Glutamatergic neuron (in vitro differentiated cells): ENCODE results near the gene MAL. TPM values are rescaled to one million over a fixed set of nuclear protein-coding genes. Genes with fewer than 3 reads are reported as not detected.

Experiments
- DNase-seq: peaks from one replicate; pipeline ENCODE4 v3.0.0; 2022
- H3K27ac Mint-ChIP-seq: one replicate; pipeline ENCODE4 v1.8.0; 2020; ENCODE audit warnings: mild to moderate bottlenecking, mixed read lengths, inconsistent platforms; ENCODE audit not compliant: unreplicated experiment
- H3K27me3 Mint-ChIP-seq: one replicate; pipeline ENCODE4 v1.8.0; 2020; ENCODE audit warnings: mild to moderate bottlenecking, moderate library complexity, mixed read lengths, inconsistent platforms; ENCODE audit not compliant: unreplicated experiment
- H3K36me3 Mint-ChIP-seq: one replicate; pipeline ENCODE4 v1.8.0; 2020; ENCODE audit warnings: mild to moderate bottlenecking, mixed read lengths, inconsistent platforms; ENCODE audit not compliant: unreplicated experiment
- H3K4me1 Mint-ChIP-seq: one replicate; pipeline ENCODE4 v1.8.0; 2020; ENCODE audit warnings: mild to moderate bottlenecking, low read depth, mixed read lengths, inconsistent platforms; ENCODE audit not compliant: unreplicated experiment
- H3K4me3 Mint-ChIP-seq: one replicate; pipeline ENCODE4 v1.8.0; 2020; ENCODE audit warnings: mild to moderate bottlenecking, mixed read lengths, inconsistent platforms; ENCODE audit not compliant: unreplicated experiment
- H3K9me3 Mint-ChIP-seq: one replicate; pipeline ENCODE4 v1.8.0; 2020; ENCODE audit warnings: mild to moderate bottlenecking, moderate library complexity, mixed read lengths, inconsistent platforms; ENCODE audit not compliant: unreplicated experiment
- total RNA-seq: library from RNA; stranded (reverse); fragmentation: NEBNext Ultra II Directional; extraction: Animal tissue kit (Norgen Biotek cat#: 25700); gene quantifications from one replicate; pipeline ENCODE4 v1.2.1, GENCODE V29; 2021; ENCODE audit not compliant: unreplicated experiment
- TF ChIP-seq, protein P1 (sequence below): fragments of 200-600 bp; sonication (generic); IDR thresholded peaks from one replicate; pipeline ENCODE4 v1.5.0; 2021; ENCODE audit not compliant: partially characterized antibody, unreplicated experiment

The MAL gene
- total RNA-seq, 1 donor from 2014 or later = 9.0 TPM

DNA sequence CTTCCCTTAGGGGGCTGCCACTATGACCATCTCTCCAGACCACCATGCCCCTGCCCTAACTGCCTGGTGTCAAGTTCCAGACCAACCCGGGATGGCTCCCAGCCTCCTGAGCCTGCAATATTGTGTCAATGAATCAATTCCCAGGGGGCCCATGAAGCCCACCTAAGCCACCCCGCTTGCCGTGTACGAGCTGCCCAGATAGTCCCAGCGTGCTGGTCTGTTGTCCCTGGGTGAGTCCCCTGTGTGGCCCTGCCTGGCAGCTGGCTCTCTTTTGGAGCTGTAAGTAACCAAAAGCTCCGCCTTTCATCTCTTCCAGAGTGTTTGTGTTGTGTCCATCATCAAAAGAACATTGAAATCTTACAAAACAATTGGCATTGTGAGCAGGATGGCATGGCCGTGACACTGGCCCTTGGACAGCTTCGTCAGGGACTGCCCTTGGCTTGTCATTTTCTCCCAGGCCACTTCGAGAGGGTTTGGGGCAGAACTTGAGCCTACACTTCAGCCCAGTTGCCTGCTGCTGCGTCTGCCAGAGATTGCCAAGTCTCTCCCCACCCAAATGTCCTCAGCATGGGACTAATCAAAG is 11.3 kb upstream of the MAL start:
- TF ChIP-seq, protein P1, sequence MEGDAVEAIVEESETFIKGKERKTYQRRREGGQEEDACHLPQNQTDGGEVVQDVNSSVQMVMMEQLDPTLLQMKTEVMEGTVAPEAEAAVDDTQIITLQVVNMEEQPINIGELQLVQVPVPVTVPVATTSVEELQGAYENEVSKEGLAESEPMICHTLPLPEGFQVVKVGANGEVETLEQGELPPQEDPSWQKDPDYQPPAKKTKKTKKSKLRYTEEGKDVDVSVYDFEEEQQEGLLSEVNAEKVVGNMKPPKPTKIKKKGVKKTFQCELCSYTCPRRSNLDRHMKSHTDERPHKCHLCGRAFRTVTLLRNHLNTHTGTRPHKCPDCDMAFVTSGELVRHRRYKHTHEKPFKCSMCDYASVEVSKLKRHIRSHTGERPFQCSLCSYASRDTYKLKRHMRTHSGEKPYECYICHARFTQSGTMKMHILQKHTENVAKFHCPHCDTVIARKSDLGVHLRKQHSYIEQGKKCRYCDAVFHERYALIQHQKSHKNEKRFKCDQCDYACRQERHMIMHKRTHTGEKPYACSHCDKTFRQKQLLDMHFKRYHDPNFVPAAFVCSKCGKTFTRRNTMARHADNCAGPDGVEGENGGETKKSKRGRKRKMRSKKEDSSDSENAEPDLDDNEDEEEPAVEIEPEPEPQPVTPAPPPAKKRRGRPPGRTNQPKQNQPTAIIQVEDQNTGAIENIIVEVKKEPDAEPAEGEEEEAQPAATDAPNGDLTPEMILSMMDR = no peak
- Mint-ChIP-seq H3K27me3 (peaks cover 8% of the 10 kb centered on the region), H3K27ac (no peak overlapping the region), H3K4me3 (no peak overlapping the region), H3K36me3 (peaks cover 4% of the 10 kb centered on the region), H3K9me3 (peaks cover 2% of the 10 kb centered on the region), H3K4me1 (peaks cover 1% of the 10 kb centered on the region)
- DNase-seq = no peak

DNA sequence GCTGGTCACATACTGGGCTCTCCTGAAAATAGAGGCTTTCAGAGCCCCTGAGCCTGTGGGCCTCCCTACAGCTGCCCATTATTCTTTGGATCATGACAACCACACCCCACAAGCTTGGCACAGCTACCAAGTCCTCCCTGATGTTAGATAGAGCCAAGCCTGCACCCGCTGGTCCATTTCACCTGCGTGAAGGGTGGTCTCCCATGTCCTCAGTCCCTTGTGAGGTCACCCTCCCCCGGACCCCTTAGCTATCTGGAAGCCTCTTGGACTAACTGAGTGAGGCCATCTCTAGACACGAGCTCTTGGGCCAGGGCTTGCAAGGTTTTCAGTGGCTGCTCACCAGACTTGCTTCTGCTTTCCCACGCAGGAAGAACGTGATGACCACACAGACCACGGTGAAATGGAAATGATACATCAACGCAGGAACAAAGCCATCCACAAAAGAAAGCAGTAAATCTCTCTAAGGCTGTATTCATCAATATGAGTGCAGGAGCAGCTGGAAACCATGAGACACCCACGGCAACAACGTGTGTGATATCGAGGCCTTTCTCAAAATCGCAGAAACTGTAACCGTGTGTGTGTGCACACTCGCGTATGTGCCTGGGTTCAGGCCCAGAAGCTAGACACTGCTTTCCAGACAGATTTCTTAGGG is 10.1 kb upstream of the MAL start:
- Mint-ChIP-seq H3K27me3 (peaks cover 8% of the 10 kb centered on the region), H3K4me1 (no peaks in the 10 kb centered on the region), H3K9me3 (peaks cover 2% of the 10 kb centered on the region), H3K27ac (no peak overlapping the region), H3K4me3 (no peak overlapping the region), H3K36me3 (peaks cover 4% of the 10 kb centered on the region)
- TF ChIP-seq, protein P1 = no peak
- no peak for DNase-seq

DNA sequence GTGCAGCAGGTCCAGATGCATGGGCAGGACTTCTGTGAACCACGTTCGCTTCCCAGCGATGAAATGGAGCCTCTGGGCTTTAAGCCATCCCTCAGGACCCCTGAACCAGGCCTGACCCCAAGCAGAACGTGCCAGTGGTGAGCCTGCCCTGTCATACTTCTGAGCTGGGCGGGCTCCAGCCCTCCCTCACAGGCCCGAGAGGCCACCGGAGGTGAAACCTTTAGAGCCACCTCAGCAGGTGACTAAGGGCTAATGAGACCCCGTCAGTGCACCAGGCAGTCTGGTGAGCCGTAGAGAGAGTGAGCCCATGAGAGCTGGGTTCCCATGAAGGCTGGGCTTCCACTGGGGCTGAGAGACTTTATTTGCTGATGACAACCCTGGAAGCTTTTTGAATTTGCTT is 8.9 kb upstream of the MAL start:
- Mint-ChIP-seq H3K36me3 (peaks cover 4% of the 10 kb centered on the region), H3K27ac (no peak overlapping the region), H3K4me1 (no peaks in the 10 kb centered on the region), H3K4me3 (no peak overlapping the region), H3K27me3 (peaks cover 9% of the 10 kb centered on the region), H3K9me3 (peaks cover 2% of the 10 kb centered on the region)
- no peak for DNase-seq
- TF ChIP-seq, protein P1 = no peak

- H3K9me3 Mint-ChIP-seq = peaks cover 2% of the 10 kb centered on the region
- H3K27me3 Mint-ChIP-seq = peaks cover 9% of the 10 kb centered on the region
- peaks cover 4% of the 10 kb centered on the region for H3K36me3 Mint-ChIP-seq
- H3K4me1 Mint-ChIP-seq = no peaks in the 10 kb centered on the region
- DNase-seq = no peak
- no peak overlapping the region for H3K4me3 Mint-ChIP-seq
- TF ChIP-seq, protein P1 = no peak
- H3K27ac Mint-ChIP-seq = no peak overlapping the region
Measured at GRCh38 chr2:95017071-95017501, 8.4 kb upstream of the MAL start.

DNA sequence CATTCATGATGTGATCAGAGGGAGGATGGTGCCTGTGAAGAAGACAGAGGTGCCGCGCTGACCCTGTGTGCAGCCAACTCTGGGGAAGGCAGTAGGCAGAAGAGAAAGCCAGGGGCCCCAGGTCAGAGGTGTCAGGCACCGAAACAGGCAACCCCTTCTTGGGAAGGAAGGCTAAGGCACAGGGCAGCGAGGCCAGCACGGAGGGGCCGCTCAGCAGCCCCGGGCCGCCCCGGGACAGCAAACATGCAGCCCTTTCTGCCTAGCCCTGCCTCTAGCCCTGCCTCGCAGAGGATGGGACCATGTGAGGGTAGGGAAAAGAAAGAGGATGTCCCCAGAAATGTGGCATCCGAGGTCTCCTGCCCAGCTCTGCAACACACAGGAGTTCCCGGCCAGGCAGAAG is 7.7 kb upstream of the MAL start:
- peaks cover 7% of the 10 kb centered on the region for H3K27me3 Mint-ChIP-seq
- H3K27ac Mint-ChIP-seq = no peak overlapping the region
- H3K36me3 Mint-ChIP-seq = peaks cover 4% of the 10 kb centered on the region
- TF ChIP-seq, protein P1 = no peak
- H3K9me3 Mint-ChIP-seq = peaks cover 2% of the 10 kb centered on the region
- H3K4me3 Mint-ChIP-seq = no peak overlapping the region
- no peak for DNase-seq
- peaks cover 1% of the 10 kb centered on the region for H3K4me1 Mint-ChIP-seq
